HG02759 (cell line): ENCODE measurements around the gene DOCK2.
"Not testable (repeated sequence)": the region's sequence is repeated elsewhere in the genome, so short reads cannot be mapped to it uniquely, and the experiment has no call there.

Source experiments
- ATAC-seq: cut with Tn5 transposase; IDR thresholded peaks from one replicate; pipeline ENCODE4 v1.9.1; 2021; ENCODE audit warnings: mild to moderate bottlenecking, moderate library complexity; ENCODE audit not compliant: unreplicated experiment

The DOCK2 gene

GRCh38 chr5:169751490-169751889 lies 114.4 kb downstream of the DOCK2 start:
- no peak for ATAC-seq

- not testable (repeated sequence) for ATAC-seq
These were observed 115.5 kb downstream of the DOCK2 start for GRCh38 chr5:169752566-169752965.

- no peak for ATAC-seq
These were observed 116.7 kb downstream of the DOCK2 start for GRCh38 chr5:169753795-169754194.

- ATAC-seq: no peak
These were observed 117.7 kb downstream of the DOCK2 start for GRCh38 chr5:169754737-169755136.

GRCh38 chr5:169756071-169756765 lies 119.1 kb downstream of the DOCK2 start:
- ATAC-seq: no peak

- no peak for ATAC-seq
These were observed 119.9 kb downstream of the DOCK2 start for GRCh38 chr5:169757016-169757415.

GRCh38 chr5:169758886-169759285 lies 121.8 kb downstream of the DOCK2 start:
- ATAC-seq: no peak

- ATAC-seq: no peak
These were observed 123.2 kb downstream of the DOCK2 start for GRCh38 chr5:169760229-169760628.

GRCh38 chr5:169762338-169763095 lies 125.4 kb downstream of the DOCK2 start:
- ATAC-seq: no peak

- peak; percentile 74 for ATAC-seq
These were observed 126.4 kb downstream of the DOCK2 start for GRCh38 chr5:169763376-169764017.

GRCh38 chr5:169764018-169764378 lies 126.9 kb downstream of the DOCK2 start:
- no peak for ATAC-seq

GRCh38 chr5:169765176-169765996 lies 128.3 kb downstream of the DOCK2 start:
- ATAC-seq: no peak

GRCh38 chr5:169766943-169767342 lies 129.9 kb downstream of the DOCK2 start:
- ATAC-seq: not testable (repeated sequence)

GRCh38 chr5:169767938-169768337 lies 130.9 kb downstream of the DOCK2 start:
- no peak for ATAC-seq

GRCh38 chr5:169768416-169768815 lies 131.3 kb downstream of the DOCK2 start:
- no peak for ATAC-seq

- no peak for ATAC-seq
These were observed 133.0 kb downstream of the DOCK2 start for GRCh38 chr5:169770109-169770508.

GRCh38 chr5:169772256-169772655 lies 135.2 kb downstream of the DOCK2 start:
- ATAC-seq: no peak

GRCh38 chr5:169772688-169773087 lies 135.6 kb downstream of the DOCK2 start:
- ATAC-seq: no peak

- no peak for ATAC-seq
These were observed 140.1 kb downstream of the DOCK2 start for GRCh38 chr5:169777159-169777558.

- ATAC-seq: peak; percentile 94
These were observed 141.8 kb downstream of the DOCK2 start for GRCh38 chr5:169778622-169779596.
